ENCODE measurements around the gene LLGL2. TPM values are rescaled to one million over a fixed set of nuclear protein-coding genes. Genes with fewer than 3 reads are reported as not detected.
"Not testable (repeated sequence)": the region's sequence is repeated elsewhere in the genome, so short reads cannot be mapped to it uniquely, and the experiment has no call there.

The LLGL2 gene
- total RNA-seq, 2 experiments from 2014 or later, result 12.6 to 21.6 TPM

DNA sequence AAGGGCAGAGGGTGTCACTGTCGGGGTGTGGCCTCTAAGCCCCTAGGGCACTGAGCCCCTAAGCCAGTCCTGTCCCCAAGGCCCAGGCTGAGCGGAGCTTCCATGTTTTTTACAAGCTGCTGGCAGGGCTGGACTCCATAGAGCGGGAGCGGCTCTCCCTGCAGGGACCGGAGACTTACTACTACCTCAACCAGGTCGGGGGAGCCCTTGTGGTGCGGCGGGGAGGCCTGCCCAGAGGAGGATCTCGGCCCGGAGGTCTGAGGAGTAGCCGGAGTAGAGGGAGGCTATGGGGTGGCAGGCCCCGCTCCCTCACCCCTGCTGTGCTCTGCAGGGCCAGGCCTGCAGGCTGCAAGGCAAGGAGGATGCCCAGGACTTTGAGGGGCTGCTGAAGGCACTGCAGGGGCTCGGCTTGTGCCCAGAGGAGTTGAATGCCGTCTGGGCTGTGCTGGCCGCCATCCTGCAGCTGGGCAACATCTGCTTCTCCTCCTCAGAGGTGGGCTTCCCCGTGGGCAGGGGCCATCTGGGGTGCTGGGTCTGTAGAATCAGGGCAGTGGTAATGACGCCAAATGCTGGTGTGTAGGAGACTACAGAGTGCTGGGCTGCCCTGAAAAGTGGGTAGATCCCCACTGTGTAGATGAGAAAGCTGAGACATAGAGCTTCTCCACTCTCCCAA lies 67.0 kb downstream of the LLGL2 start:
- Histone ChIP-seq H3K79me2 (ENCODE audit: insufficient read depth, low read depth, low read length) (no peaks in the 10 kb centered on the region), H4K20me1 (ENCODE audit: insufficient read depth, low read length) (no peaks in the 10 kb centered on the region), H3K27ac (ENCODE audit: low read depth, low read length, poor library complexity, severe bottlenecking) (no peak overlapping the region), H3K4me1 (ENCODE audit: insufficient read depth, low read length, poor library complexity, severe bottlenecking) (peaks cover 21% of the 10 kb centered on the region), H3K4me2 (ENCODE audit: low read length) (no peak overlapping the region), H3K9me2 (ENCODE audit: insufficient read depth, low read length) (no peaks in the 10 kb centered on the region), H2AFZ (ENCODE audit: low read length) (no peak overlapping the region), H3K4me3 (ENCODE audit: low read depth, low read length, poor library complexity, severe bottlenecking) (no peak overlapping the region), H3K36me3 (ENCODE audit: insufficient read depth, low read length) (no peaks in the 10 kb centered on the region), H3K9me3 (ENCODE audit: low read length) (no peaks in the 10 kb centered on the region)
- no peak for TF ChIP-seq EZH2phosphoT487 (IDR thresholded peaks at IDR 0.05; ENCODE audit: borderline replicate concordance, low read depth, low read length)
- no peak for TF ChIP-seq CTCF (conservative IDR thresholded peaks at IDR 0.05; ENCODE audit: low read length)
- DNase-seq (ENCODE audit: low spot score), result no peak
- POLR2A ChIA-PET, result interaction anchor here (0.6 kb wide), 2 partner anchors 92 to 275 kb away, joined by 3 to 5 read pairs; no protein-coding TSS in a partner anchor
- BruUV-seq (replicated peaks), result no TSS peak
- CTCF ChIA-PET (ENCODE audit: unreplicated experiment), result interaction anchor here (1.0 kb wide), 1 partner anchor 9 kb away, joined by 4 read pairs; no protein-coding TSS in a partner anchor
- intact Hi-C loops (cut with micrococcal nuclease; ENCODE audit: unreplicated experiment), result no loop called here

GRCh38 chr17:75593430-75593829 lies 67.9 kb downstream of the LLGL2 start:
- H4K20me1 ChIP-seq (ENCODE audit: insufficient read depth, low read length); H3K27ac ChIP-seq (ENCODE audit: low read depth, low read length, poor library complexity, severe bottlenecking); H3K4me3 ChIP-seq (ENCODE audit: low read depth, low read length, poor library complexity, severe bottlenecking); intact Hi-C loops (cut with micrococcal nuclease; ENCODE audit: unreplicated experiment); BruUV-seq (replicated peaks); H3K9me3 ChIP-seq (ENCODE audit: low read length); H3K4me2 ChIP-seq (ENCODE audit: low read length); H3K9me2 ChIP-seq (ENCODE audit: insufficient read depth, low read length); H2AFZ ChIP-seq (ENCODE audit: low read length); DNase-seq (ENCODE audit: low spot score); H3K36me3 ChIP-seq (ENCODE audit: insufficient read depth, low read length); H3K79me2 ChIP-seq (ENCODE audit: insufficient read depth, low read depth, low read length): not testable (repeated sequence)
- POLR2A ChIA-PET, result interaction anchor here (0.9 kb wide), 1 partner anchor 134 kb away, joined by 5 read pairs; no protein-coding TSS in a partner anchor
- H3K4me1 ChIP-seq (ENCODE audit: insufficient read depth, low read length, poor library complexity, severe bottlenecking), result peaks cover 20% of the 10 kb centered on the region
- CTCF ChIA-PET (ENCODE audit: unreplicated experiment), result interaction anchor here (1.0 kb wide), 1 partner anchor 8 kb away, joined by 4 read pairs; no protein-coding TSS in a partner anchor

GRCh38 chr17:75594499-75595283 lies 69.2 kb downstream of the LLGL2 start:
- Histone ChIP-seq H3K4me1 (ENCODE audit: insufficient read depth, low read length, poor library complexity, severe bottlenecking) (peaks cover 11% of the 10 kb centered on the region), H3K79me2 (ENCODE audit: insufficient read depth, low read depth, low read length) (no peaks in the 10 kb centered on the region), H2AFZ (ENCODE audit: low read length) (no peak overlapping the region), H3K27ac (ENCODE audit: low read depth, low read length, poor library complexity, severe bottlenecking) (no peak overlapping the region), H3K36me3 (ENCODE audit: insufficient read depth, low read length) (no peaks in the 10 kb centered on the region), H3K4me3 (ENCODE audit: low read depth, low read length, poor library complexity, severe bottlenecking) (no peak overlapping the region), H4K20me1 (ENCODE audit: insufficient read depth, low read length) (no peaks in the 10 kb centered on the region), H3K9me2 (ENCODE audit: insufficient read depth, low read length) (no peaks in the 10 kb centered on the region), H3K4me2 (ENCODE audit: low read length) (no peak overlapping the region), H3K9me3 (ENCODE audit: low read length) (no peaks in the 10 kb centered on the region)
- CTCF ChIA-PET (ENCODE audit: unreplicated experiment), result no interaction called here
- POLR2A ChIA-PET, result no interaction called here
- no TSS peak for BruUV-seq (replicated peaks)
- TF ChIP-seq CTCF (conservative IDR thresholded peaks at IDR 0.05; ENCODE audit: low read length) (peak; percentile 36; the same call in 1 of the 2 replicates), EZH2phosphoT487 (IDR thresholded peaks at IDR 0.05; ENCODE audit: borderline replicate concordance, low read depth, low read length) (no peak)
- DNase-seq (ENCODE audit: low spot score), result peak; percentile 25
- intact Hi-C loops (cut with micrococcal nuclease; ENCODE audit: unreplicated experiment), result no loop called here
